Glutamatergic neuron (in vitro differentiated cells): ENCODE measurements around the gene F12. TPM values are rescaled to one million over a fixed set of nuclear protein-coding genes. Genes with fewer than 3 reads are reported as not detected.

Experiments used
- DNase-seq: peaks from one replicate; pipeline ENCODE4 v3.0.0; 2022
- H3K27ac Mint-ChIP-seq: one replicate; pipeline ENCODE4 v1.8.0; 2020; ENCODE audit warnings: mild to moderate bottlenecking, mixed read lengths, inconsistent platforms; ENCODE audit not compliant: unreplicated experiment
- H3K27me3 Mint-ChIP-seq: one replicate; pipeline ENCODE4 v1.8.0; 2020; ENCODE audit warnings: mild to moderate bottlenecking, moderate library complexity, mixed read lengths, inconsistent platforms; ENCODE audit not compliant: unreplicated experiment
- H3K36me3 Mint-ChIP-seq: one replicate; pipeline ENCODE4 v1.8.0; 2020; ENCODE audit warnings: mild to moderate bottlenecking, mixed read lengths, inconsistent platforms; ENCODE audit not compliant: unreplicated experiment
- H3K4me1 Mint-ChIP-seq: one replicate; pipeline ENCODE4 v1.8.0; 2020; ENCODE audit warnings: mild to moderate bottlenecking, low read depth, mixed read lengths, inconsistent platforms; ENCODE audit not compliant: unreplicated experiment
- H3K4me3 Mint-ChIP-seq: one replicate; pipeline ENCODE4 v1.8.0; 2020; ENCODE audit warnings: mild to moderate bottlenecking, mixed read lengths, inconsistent platforms; ENCODE audit not compliant: unreplicated experiment
- H3K9me3 Mint-ChIP-seq: one replicate; pipeline ENCODE4 v1.8.0; 2020; ENCODE audit warnings: mild to moderate bottlenecking, moderate library complexity, mixed read lengths, inconsistent platforms; ENCODE audit not compliant: unreplicated experiment
- total RNA-seq: library from RNA; stranded (reverse); fragmentation: NEBNext Ultra II Directional; extraction: Animal tissue kit (Norgen Biotek cat#: 25700); gene quantifications from one replicate; pipeline ENCODE4 v1.2.1, GENCODE V29; 2021; ENCODE audit not compliant: unreplicated experiment
- TF ChIP-seq, protein P1 (sequence below): fragments of 200-600 bp; sonication (generic); IDR thresholded peaks from one replicate; pipeline ENCODE4 v1.5.0; 2021; ENCODE audit not compliant: partially characterized antibody, unreplicated experiment

The F12 gene
- total RNA-seq, 1 donor from 2014 or later, result 5.4 TPM

DNA sequence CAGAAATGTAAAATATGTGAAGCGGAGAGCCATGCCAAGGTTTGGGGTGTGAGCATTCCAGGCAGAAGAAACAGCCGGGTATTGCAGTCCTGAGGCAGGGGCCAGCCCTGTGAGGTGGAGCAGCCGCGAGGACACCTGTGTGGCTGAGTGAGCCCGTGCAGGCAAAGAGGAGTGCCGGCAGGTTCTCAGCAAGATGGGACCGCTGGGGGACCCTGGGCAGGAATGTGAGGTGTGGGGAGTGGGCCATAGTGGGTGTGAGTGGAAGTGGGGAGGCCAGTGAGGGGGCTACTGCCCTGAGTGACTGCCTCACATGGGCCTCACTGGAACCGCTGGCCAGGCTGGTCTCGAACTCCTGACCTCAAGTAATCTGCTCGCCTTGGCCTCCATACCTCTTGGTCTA lies 29.1 kb upstream of the F12 start:
- Mint-ChIP-seq H3K27me3 (peaks cover 6% of the 10 kb centered on the region), H3K36me3 (peaks cover 5% of the 10 kb centered on the region), H3K9me3 (peaks cover 5% of the 10 kb centered on the region), H3K4me3 (no peak overlapping the region), H3K4me1 (peaks cover 8% of the 10 kb centered on the region), H3K27ac (no peak overlapping the region)
- TF ChIP-seq, protein P1, sequence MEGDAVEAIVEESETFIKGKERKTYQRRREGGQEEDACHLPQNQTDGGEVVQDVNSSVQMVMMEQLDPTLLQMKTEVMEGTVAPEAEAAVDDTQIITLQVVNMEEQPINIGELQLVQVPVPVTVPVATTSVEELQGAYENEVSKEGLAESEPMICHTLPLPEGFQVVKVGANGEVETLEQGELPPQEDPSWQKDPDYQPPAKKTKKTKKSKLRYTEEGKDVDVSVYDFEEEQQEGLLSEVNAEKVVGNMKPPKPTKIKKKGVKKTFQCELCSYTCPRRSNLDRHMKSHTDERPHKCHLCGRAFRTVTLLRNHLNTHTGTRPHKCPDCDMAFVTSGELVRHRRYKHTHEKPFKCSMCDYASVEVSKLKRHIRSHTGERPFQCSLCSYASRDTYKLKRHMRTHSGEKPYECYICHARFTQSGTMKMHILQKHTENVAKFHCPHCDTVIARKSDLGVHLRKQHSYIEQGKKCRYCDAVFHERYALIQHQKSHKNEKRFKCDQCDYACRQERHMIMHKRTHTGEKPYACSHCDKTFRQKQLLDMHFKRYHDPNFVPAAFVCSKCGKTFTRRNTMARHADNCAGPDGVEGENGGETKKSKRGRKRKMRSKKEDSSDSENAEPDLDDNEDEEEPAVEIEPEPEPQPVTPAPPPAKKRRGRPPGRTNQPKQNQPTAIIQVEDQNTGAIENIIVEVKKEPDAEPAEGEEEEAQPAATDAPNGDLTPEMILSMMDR, result no peak
- DNase-seq, result no peak

DNA sequence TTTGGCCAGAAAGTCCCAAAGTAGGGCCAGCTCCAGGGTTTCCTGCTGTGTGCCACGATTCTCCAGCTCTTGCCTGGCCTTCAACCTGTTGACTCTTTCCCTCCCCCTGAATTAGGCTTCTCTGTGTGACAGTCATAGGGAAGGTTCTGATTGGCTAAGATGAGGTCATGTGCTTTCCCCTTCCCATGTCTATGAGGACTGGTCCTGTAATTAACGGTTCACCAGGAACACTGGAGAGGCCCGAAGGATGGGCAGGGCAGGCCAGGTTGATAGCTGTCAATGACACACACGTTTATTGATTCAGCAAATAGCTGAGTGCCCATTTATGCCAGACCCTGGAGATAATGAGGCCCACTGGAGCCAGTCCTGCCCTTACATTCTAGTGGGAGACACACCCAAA lies 28.3 kb upstream of the F12 start:
- DNase-seq, result no peak
- Mint-ChIP-seq H3K4me3 (no peak overlapping the region), H3K36me3 (peaks cover 5% of the 10 kb centered on the region), H3K27ac (no peak overlapping the region), H3K27me3 (peaks cover 6% of the 10 kb centered on the region), H3K4me1 (peaks cover 8% of the 10 kb centered on the region), H3K9me3 (peaks cover 5% of the 10 kb centered on the region)
- TF ChIP-seq, protein P1, result no peak

DNA sequence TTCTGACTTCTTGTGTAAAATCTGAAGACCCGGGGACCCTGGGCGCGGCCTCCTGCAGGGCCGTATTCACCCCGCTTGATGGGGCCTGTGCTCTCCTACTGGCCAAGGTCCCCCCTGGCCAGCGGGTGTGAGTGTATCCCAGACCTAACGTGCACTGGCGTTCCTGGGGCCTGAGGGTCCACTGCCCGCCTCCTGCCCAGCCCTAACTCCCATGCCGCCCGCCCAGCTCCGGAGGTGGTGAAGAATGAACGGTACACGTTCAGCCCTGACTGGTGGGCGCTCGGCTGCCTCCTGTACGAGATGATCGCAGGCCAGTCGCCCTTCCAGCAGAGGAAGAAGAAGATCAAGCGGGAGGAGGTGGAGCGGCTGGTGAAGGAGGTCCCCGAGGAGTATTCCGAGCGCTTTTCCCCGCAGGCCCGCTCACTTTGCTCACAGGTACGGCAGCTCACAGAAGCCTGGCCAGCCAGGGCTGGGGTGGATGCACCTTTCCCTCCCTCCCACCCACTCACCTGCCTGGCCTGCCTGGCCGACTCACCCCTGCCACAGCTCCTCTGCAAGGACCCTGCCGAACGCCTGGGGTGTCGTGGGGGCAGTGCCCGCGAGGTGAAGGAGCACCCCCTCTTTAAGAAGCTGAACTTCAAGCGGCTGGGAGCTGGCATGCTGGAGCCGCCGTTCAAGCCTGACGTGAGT lies 26.6 kb upstream of the F12 start:
- H3K27ac Mint-ChIP-seq, result no peak overlapping the region
- DNase-seq, result no peak
- peaks cover 3% of the 10 kb centered on the region for H3K4me1 Mint-ChIP-seq

DNA sequence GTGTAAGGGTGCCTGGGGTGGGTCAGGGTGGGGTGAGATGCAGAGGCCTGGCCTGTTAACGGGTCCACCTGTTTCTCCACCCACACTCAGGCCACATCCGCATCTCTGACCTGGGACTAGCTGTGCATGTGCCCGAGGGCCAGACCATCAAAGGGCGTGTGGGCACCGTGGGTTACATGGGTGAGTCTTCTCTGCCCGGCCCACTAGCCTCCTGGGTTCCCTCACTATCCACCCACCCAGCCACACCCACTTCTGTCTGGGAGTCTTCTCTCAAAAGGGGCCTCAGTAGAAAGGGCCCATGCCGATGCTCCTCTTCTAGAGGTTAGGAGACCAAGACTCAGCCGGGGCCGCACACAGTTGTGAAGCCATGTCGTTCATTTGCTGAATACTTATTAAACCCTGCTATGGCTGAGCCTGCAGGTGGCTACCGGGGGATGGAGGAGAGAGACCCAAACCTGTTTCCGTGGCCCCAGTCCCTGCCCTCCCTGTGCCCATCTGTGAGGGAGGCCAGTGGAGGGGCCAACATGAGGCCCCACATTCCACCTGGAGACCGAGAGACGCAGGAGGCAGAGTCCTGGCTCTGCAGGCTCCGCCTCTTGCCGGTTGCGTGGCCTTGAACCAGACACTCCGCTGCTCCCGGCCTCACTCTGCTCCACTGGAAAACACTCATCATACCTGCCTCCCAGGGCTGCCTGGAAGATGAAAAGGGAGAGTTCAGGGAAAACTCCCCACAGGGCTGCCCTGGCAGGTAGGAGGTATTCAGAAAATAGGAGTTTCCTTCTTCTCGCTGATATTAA lies 25.8 kb upstream of the F12 start:
- Mint-ChIP-seq H3K36me3 (peaks cover 5% of the 10 kb centered on the region), H3K27ac (no peak overlapping the region), H3K27me3 (peaks cover 4% of the 10 kb centered on the region), H3K9me3 (peaks cover 5% of the 10 kb centered on the region), H3K4me1 (no peaks in the 10 kb centered on the region), H3K4me3 (no peak overlapping the region)
- no peak for DNase-seq
- TF ChIP-seq, protein P1, result no peak

More for the DNA sequence above, 26.6 kb upstream of the F12 start:
- Mint-ChIP-seq H3K4me3 (no peak overlapping the region), H3K27me3 (peaks cover 4% of the 10 kb centered on the region), H3K36me3 (peaks cover 5% of the 10 kb centered on the region), H3K9me3 (peaks cover 5% of the 10 kb centered on the region)
- TF ChIP-seq, protein P1, result no peak

DNA sequence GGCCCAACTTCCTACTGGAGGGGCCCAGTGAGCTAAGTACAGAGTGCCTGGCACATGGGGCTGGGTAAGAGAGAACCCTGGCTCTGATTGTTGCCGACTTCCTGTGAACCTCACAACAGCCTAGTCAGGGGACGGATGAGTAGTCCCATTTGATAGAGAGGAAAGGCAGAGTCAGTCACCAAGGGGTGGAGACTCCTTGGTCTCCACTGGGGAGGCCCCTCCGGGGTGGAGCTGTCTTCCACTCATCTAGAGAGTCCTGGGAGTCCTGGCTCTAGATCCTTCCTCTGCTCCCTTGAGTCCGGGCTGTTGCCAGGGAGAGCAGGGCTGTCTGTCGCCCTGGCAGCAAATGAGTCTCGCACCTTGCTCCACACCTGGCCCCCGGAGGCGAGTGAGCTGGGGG lies 25.1 kb upstream of the F12 start:
- no peak for DNase-seq
- H3K9me3 Mint-ChIP-seq, result no peaks in the 10 kb centered on the region

More for the DNA sequence above, 25.1 kb upstream of the F12 start:
- Mint-ChIP-seq H3K4me3 (no peak overlapping the region), H3K36me3 (peaks cover under 1% of the 10 kb centered on the region), H3K4me1 (no peaks in the 10 kb centered on the region), H3K27ac (no peak overlapping the region), H3K27me3 (peaks cover 5% of the 10 kb centered on the region)
- TF ChIP-seq, protein P1, result no peak
